Cerebellar nuclear complex (tissue), 1 donor: ENCODE measurements around the gene PRKAB2.
"Not testable (repeated sequence)": the region's sequence is repeated elsewhere in the genome, so short reads cannot be mapped to it uniquely, and the experiment has no call there.

Experiments used
- DNase-seq, 2 experiments: peaks; one replicate each; lab custom pipeline; 2025; lab: John Stamatoyannopoulos, UW

Gene PRKAB2

DNA sequence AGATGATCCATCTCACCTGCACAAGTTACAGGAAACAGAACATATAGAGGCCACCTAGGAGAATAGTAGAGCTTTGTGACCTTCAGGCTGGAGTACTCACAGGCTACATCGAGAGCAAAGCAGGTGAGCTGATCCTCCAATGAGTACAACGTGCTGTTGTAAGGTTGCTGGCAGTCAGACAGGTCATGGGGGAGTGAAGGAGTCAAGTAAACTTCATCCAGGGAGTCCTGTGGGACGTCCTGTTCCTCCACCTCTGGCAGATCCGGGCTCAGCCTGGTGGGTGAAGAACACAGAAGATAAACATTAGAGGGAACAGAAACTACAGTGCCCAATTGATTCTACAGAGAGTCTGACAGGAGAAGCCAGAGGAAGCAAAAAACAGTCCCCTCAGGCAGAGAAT is 62.5 kb downstream of the PRKAB2 start:
- no peak for DNase-seq

DNA sequence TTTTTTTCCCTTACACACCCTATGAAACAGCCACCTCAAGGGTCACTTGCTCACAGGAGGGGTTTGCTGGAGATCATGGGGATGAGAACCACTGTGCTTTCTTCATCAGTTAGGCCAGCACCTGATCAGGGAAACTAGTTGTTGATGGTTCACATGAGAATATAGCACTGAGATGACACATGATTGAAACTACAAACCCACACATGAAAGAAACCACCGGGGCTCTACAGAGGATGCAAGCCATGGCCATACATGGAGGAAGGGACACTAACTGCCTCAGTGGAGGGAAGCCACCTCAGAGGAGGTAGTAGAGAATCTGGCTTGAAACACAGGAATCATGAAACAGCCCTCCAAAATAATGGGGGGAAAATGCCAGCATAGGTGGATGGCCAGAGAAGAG is 63.2 kb downstream of the PRKAB2 start:
- no peak for DNase-seq

DNA sequence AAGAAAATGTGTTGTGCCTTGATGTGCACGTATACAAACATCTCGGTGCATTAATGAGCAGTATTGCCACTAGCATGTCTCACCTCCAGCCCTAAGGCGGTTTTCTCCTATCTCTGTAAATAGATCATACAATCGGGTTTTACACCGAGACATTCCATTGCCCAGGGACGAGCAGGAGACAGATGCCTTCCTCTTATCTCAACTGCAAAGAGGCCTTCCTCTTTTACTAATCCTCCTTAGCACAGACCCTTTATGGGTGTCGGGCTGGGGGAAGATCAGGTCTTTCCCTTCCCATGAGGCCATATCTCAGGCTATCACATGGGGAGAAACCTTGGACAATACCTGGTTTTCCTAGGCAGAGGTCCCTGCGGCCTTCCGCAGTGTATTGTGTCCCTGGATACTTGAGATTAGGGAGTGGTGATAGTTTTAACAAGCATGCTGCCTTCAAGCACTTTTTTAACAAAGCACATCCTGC is 65.8 kb downstream of the PRKAB2 start:
- DNase-seq, result not testable (repeated sequence)

DNA sequence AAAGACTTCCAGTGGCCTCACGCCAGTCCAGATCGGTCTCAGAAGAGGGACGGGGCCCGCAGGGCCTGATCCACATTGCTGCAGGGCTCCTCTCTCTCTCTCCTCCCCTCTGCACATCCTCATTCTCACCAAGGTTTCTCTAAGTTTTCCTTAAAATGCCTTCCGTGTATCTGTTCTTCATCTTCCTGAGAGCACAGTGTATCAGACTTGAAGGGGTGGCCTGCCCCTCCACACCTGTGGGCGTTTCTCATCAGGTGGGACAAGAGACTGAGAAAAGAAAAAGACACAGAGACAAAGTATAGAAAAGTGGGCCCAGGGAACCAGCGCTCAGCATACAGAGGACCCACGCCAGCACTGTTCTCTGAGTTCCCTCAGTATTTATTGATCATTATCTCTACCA is 66.4 kb downstream of the PRKAB2 start:
- DNase-seq, result no peak
